ENCODE results near the gene ECE2.
A peak's percentile ranks its signal among the peaks of the same experiment; 100 is the strongest.
"Not testable (repeated sequence)": the region's sequence is repeated elsewhere in the genome, so short reads cannot be mapped to it uniquely, and the experiment has no call there.

Gene ECE2

DNA sequence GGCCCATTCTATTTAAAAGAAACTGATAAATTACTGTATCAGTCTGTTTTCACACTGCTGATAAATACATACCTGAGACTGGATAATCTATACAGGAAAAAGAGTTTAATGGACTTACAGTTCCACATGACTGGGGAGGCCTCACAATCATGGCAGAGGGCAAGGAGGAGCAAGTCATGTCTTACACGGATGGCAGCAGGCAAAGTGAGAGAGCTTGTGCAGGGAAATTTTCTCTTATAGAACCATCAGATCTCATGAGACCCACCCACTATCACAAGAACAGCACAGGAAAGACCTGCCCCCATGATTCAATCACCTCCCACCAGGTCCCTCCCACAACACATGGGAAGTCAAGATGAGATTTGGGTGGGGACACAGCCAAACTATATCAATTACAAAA lies 8.6 kb upstream of the ECE2 start:
- DNase-seq (ENCODE audit: low read depth) = not testable (repeated sequence)

DNA sequence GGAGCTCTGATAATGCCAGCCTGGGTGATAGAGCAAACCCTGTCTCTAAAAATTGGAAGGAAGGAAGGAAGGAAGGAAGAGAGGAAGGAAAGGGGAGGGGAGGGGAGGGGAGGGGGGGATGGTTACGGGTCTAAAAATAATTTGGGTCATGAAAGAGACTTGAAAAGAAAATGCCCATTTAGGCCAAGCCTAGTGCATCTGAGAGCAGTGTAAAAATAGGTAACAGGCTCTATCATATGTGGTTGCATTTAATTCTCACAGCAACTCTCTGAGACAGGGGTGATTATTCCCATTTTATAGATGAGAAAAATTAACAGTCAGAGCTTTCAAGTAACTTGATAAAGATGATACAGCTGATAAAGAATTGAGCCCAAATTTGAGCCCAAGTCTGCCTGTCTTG lies 3.6 kb upstream of the ECE2 start:
- no peak for DNase-seq (ENCODE audit: low read depth)

DNA sequence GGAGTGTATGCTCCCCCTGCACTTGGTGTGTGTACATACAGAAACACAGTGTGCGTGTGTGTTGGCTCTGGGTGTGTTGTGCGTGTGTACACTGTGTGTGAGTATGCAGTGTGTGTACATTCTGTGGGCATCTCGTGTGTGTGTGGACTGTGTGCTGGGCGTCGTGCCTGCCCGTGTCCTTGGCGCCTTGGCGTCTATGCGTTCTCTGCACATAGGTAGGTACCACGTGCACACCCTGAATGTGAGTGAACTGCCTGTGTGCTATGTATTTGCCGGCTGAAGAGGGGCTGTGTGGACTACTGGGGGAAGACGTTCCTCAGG lies 481 bp upstream of the ECE2 start:
- no peak for DNase-seq (ENCODE audit: low read depth)

DNA sequence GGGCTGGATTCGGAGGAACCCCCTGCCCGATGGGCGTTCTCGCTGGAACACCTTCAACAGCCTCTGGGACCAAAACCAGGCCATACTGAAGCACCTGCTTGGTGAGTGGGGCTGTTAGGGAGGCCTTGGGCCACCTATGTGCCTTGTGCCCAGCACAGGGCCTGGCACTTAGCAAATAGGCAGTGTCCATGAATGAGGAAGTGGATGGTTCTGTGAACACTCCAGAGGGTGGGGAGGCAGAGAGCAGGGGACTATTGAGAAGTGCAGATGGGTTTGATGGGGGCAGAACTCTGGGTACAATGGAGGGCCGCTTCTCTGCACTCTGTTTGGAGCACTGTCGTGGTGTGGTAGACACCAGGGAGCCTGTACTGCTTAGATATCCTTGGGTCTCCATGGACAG lies 1.5 kb downstream of the ECE2 start:
- no peak for DNase-seq (ENCODE audit: low read depth)

DNA sequence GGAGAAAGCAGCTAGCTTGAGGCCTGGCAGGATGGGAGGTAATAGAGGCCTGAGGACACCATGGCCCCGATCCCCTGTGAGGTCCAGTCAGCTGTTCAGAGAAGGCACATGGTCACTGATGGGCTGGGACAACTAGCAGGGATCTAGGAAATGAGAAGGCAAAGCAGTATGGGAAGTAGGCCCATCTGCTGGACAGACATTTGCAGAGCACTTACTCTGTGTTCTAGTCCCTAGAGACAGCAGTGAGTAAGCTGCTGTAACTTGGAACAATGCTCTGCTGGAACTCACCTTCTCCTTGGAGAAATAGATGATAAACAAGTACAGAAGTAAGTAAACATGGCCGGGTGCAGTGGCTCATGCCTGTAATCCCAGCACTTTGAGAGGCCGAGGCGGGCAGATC lies 7.1 kb downstream of the ECE2 start:
- DNase-seq (ENCODE audit: low read depth) = no peak

DNA sequence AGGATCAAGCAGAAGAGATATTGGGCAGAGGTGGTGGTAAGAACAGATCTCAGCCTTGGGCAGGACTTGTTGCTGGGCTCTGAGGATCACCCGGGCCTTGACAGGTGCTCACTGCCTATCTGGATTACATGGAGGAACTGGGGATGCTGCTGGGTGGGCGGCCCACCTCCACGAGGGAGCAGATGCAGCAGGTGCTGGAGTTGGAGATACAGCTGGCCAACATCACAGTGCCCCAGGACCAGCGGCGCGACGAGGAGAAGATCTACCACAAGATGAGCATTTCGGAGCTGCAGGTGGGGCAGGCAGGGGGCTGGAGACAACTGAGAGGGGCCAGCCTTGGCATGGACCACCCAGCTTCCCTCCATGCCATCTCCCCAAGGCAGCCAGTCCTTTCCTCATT lies 7.9 kb downstream of the ECE2 start:
- DNase-seq (ENCODE audit: low read depth) = no peak

DNA sequence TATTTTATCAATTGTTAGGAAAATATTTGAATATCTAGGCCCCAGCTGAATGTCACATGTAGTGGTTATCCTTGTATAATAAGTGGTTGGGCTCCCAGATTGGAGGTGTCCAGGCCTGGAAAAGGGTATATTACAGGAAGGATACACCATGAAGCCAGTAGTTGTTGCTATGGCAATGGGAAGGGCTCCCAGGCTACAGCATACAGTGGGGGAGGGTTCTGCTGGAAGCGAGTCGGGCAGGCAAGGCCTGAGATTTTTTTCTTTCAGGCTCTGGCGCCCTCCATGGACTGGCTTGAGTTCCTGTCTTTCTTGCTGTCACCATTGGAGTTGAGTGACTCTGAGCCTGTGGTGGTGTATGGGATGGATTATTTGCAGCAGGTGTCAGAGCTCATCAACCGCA lies 8.9 kb downstream of the ECE2 start:
- DNase-seq (ENCODE audit: low read depth) = peak; percentile 81

DNA sequence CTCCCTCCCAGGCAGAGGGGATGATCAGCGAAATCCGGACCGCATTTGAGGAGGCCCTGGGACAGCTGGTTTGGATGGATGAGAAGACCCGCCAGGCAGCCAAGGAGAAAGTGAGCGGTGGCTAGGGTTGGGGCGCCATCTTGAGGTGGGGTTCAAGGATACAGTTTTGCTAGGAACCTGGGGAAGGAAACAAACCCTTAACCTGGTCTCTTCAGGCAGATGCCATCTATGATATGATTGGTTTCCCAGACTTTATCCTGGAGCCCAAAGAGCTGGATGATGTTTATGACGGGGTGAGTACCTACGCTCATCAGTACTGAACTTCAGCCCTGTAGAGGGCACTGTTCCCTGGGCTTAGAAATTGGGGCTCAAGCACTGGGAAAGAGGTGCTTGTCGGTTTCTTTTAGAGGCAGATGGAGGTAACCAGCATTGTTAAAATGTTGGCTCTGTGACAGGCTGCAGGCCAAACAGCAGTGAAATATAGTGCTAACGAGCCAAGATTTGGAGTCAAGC lies 13.7 kb downstream of the ECE2 start:
- peak; percentile 48 for DNase-seq (ENCODE audit: low read depth)

DNA sequence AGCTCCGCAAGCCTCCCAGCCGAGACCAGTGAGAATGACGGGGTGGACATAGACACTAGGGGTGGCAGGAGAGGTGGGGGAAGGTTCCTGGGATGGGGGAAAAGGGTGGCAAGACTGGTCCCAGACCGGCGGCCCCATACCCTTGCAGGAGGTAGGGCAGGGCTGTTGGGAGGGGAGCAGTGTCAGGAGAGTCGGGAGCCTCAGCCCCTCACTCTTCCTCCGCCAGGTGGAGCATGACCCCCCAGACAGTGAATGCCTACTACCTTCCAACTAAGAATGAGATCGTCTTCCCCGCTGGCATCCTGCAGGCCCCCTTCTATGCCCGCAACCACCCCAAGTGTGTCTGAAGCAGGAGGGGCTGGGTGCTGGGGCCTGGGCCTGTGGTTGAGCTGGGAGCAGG lies 14.5 kb downstream of the ECE2 start:
- no peak for DNase-seq (ENCODE audit: low read depth)

DNA sequence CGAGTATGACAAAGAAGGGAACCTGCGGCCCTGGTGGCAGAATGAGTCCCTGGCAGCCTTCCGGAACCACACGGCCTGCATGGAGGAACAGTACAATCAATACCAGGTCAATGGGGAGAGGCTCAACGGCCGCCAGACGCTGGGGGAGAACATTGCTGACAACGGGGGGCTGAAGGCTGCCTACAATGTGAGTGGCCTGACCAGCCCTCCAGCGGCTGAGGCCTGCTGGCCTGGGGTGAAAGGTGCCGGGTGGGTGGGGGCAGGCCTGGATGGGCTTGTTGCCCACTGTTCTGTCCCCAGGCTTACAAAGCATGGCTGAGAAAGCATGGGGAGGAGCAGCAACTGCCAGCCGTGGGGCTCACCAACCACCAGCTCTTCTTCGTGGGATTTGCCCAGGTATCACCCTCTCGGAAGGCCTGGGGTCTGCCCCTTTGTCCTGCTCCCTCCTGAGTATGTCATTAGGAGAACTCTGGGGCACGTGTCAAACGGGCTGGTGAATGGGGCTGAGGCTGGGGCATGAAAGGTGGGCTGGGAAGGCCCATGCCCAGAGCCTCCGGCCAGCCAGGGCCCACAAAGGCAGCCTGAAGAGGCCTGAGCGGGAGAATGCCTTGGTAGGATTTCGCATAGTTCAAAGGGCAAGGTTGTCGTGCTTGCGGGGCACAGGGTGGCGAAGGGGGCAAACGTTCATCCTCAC lies 15.4 kb downstream of the ECE2 start:
- DNase-seq (ENCODE audit: low read depth) = no peak

DNA sequence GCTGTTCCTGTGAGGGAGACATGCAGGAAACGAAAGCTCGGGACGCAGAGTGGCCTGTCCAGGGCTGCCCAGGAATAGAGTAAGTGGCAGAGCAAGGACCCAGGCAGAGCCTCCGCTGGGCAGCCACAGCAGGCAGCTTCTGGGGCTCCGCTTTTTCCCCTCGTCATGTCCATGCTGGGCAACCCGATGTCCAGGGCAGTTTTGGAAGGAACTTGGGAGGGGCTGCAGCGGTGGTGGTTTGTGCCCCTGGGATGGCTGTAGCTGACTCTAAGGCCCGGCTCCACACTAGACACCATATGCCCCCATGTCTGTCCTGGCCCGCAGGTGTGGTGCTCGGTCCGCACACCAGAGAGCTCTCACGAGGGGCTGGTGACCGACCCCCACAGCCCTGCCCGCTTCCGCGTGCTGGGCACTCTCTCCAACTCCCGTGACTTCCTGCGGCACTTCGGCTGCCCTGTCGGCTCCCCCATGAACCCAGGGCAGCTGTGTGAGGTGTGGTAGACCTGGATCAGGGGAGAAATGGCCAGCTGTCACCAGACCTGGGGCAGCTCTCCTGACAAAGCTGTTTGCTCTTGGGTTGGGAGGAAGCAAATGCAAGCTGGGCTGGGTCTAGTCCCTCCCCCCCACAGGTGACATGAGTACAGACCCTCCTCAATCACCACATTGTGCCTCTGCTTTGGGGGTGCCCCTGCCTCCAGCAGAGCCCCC lies 16.1 kb downstream of the ECE2 start:
- no peak for DNase-seq (ENCODE audit: low read depth)

DNA sequence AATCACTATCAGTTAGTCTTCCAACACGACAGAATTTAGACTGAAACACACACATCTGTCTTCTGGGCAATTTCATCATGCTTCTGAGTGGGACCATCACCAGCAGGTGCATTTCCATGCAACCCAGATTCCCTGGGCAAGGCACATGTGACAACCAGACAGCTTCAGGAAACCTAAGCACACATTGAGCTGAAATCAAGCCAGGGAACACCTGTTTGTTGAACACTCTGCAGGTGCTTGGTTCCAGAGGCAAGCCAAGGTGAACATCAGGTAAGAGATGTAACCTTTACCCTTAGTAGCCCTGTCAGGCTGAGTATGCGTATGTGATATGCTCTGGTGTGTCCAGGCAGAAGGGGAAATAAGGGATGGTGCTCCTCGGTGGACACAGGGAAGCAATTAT lies 19.9 kb downstream of the ECE2 start:
- DNase-seq (ENCODE audit: low read depth) = no peak

DNA sequence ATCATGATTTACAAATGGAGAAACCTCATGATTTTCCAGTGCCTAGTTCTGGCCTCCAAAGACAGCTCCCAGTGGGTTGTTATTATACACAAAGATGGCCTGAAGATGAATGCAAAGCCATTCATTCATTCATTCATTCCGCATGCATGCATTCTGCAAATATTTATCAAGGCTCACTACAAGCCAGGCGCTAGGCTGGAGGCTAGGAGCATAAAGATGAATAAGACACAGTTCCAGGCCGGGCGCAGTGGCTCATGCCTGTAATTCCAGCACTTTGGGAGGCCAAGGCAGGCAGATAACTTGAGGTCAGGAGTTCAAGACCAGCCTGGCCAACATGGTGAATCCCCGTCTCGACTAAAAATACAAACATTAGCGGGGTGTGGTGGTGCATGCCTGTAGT lies 20.8 kb downstream of the ECE2 start:
- DNase-seq (ENCODE audit: low read depth) = no peak

DNA sequence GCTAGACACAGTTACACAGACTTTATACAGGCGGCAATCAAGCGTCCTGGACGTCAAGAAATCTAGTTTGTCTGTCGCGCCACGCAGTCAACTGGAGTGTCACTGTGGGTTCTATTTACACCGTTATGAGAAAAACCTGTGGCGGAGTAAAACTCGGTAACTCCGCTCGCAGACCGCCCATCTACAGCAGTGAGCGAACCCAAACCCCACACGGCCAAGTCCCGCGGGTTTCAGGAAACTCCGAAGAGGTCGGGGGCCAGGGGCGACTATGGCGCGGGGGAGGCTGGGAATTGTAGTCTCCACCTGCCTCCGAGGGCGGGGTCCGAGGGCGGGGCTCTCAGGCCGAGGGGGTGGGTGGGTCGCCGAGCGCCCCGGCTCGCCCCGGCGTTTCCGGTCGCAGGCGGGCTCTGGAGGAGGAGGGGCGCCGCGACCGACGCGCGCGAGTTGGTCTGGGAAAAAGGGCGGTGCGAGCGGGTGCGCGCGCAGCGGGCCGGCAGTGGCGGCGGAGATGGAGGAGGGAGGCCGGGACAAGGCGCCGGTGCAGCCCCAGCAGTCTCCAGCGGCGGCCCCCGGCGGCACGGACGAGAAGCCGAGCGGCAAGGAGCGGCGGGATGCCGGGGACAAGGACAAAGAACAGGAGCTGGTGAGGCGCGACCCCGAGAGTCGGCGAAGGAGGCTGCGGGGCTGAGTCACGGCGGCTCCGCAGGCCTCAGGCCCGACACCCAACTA lies 23.1 kb downstream of the ECE2 start, which contains the start of gene PSMD2:
Gene PSMD2 (plus strand): TSS at position 483 of the 729 bp plus-strand sequence. CDS start 26 bp downstream, at position 509.
- DNase-seq (ENCODE audit: low read depth) = peak; percentile 97

DNA sequence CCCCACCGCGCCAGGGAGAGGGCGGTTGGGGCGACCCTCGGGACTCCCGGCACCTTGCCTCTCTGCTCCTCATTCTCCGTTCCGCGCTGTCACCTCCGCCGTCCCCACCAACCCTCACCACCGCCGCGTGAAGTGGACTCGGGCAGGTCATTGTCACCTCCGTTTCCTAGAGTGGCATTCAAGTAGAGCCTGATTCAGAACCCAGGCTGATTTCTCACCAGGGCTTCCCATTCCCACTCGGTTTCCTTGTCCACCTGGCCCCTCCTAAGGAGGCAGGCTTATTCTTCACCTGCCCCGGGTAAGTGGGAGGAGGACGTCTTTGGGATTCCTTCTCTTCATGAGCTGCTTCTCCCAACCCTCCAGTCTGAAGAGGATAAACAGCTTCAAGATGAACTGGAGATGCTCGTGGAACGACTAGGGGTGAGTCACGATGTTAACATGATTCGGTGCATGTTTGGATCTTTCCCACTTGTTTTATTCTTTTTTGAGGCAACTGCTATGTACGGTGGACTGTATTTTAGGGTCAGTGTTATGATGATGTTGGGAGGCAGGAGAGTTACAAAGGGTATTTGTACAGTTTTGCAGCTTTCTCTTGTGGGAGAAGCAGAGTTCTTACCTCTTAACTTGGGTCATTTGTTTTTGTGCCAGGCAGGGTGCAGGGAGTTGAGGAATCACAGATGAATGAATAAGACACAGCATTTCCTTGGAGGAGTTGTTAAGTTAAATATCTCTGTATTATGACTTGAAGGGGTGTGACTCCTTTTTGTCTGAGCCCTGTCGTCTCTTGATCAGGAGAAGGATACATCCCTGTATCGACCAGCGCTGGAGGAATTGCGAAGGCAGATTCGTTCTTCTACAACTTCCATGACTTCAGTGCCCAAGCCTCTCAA lies 23.9 kb downstream of the ECE2 start:
- DNase-seq (ENCODE audit: low read depth) = peak; percentile 76

DNA sequence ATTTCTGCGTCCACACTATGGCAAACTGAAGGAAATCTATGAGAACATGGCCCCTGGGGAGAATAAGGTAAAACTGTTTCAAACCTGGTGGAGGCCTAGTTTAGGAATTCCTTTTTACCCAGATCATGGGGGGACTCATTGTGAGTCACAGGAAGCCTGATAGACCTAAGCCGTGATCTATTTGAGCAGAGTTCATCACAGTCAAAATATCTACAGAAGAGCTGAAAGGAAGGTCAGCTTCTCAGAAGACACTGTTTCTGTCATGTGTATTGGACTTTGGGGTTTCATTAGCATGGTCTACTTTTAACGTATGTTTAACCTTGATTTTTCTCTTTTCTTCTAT lies 24.5 kb downstream of the ECE2 start:
- DNase-seq (ENCODE audit: low read depth) = peak; percentile 67

DNA sequence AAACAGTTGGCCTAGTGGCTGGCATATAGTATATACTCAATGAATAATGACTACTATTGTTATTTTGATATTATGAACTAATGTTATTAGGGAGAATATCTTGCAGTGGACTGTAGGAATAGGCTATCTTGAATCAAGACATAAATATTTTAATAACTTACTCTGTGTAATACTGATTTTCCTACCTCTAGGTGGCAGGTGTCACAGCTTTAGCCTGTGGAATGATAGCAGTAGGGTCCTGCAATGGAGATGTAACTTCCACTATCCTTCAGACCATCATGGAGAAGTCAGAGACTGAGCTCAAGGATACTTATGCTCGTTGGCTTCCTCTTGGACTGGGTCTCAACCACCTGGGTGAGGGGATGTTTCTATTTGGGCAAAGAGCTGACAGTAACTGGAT lies 29.8 kb downstream of the ECE2 start:
- no peak for DNase-seq (ENCODE audit: low read depth)

DNA sequence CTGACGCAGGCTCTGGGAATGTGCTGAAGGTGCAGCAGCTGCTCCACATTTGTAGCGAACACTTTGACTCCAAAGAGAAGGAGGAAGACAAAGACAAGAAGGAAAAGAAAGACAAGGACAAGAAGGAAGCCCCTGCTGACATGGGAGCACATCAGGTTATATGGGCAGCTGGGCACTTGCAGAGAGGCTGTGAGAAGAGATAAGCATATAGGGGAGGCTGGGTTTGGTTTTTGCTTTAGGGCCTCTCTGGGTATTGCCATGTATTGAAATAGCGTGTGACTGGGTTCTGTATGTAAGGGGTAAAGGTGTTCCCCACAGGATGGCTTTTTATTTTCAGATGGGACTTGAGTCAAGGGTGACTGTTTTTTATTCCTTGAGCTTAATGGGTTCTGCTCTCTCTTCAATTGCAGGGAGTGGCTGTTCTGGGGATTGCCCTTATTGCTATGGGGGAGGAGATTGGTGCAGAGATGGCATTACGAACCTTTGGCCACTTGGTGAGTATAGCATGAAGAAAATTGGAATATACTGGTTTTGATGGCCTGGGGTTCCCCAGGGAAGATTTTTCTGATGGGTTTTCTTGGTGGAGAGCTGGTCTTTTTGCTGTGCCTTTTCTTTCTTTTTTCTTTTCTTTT lies 30.6 kb downstream of the ECE2 start:
- DNase-seq (ENCODE audit: low read depth) = no peak

DNA sequence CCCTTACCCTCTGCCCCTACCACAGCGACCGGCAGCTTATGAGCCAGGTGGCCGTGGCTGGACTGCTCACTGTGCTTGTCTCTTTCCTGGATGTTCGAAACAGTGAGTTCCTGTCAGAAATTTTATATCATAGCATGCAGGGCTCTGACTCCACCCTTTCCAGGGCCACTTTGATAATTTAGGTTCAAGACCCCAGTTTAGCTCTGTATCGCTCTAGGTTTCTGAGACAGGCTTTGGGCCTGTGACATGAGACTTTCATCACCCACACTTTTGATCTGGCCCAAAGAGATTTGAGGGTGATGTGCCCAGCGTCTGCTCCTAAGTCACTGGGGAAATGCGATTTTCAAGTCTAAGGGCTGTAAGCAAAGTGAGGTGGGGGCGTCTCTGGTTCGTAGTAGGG lies 32.1 kb downstream of the ECE2 start:
- DNase-seq (ENCODE audit: low read depth) = no peak

DNA sequence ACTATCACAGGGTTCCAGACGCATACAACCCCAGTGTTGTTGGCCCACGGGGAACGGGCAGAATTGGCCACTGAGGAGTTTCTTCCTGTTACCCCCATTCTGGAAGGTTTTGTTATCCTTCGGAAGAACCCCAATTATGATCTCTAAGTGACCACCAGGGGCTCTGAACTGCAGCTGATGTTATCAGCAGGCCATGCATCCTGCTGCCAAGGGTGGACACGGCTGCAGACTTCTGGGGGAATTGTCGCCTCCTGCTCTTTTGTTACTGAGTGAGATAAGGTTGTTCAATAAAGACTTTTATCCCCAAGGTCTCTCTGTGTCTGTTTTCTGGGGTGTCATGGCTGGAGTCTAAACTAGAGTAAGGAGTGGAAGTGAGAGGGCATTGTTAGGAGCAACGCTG lies 32.9 kb downstream of the ECE2 start:
- no peak for DNase-seq (ENCODE audit: low read depth)

DNA sequence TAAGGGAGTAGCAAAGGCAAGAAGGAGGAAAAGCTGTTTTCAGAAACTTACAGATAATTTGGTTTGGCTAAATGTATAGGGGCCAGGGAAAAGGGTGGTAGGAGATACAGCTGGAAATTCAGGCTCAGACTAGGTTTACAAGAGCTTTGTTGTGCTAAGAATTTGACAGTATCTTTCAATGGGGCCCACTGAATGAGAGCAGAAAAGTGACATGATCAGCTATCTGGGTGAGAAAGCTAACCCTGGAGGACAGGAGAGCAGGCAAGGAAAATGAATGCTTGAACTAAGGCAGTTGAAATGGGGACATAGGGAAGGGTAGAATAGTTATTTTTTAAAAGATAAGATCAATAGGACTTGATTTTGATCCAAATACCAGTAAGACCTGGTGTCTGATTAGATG lies 35.8 kb downstream of the ECE2 start:
- DNase-seq (ENCODE audit: low read depth) = no peak

DNA sequence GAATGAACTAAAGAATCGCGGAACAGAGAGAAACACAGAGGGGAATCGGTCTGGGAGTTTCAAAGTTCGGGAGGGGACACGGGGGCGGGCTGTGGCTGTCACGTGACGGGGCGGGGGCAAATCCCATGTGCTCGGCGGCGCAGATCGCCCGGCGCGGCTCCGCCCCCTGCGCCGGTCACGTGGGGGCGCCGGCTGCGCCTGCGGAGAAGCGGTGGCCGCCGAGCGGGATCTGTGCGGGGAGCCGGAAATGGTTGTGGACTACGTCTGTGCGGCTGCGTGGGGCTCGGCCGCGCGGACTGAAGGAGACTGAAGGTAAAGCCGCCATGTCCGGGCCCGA lies 38.5 kb downstream of the ECE2 start, which contains the start of gene EIF4G1:
Gene EIF4G1 (plus strand): TSS at position 244 of the 337 bp plus-strand sequence. CDS start 1,191 bp downstream, outside the sequence.
- peak; percentile 95 for DNase-seq (ENCODE audit: low read depth)

All from iris pigment epithelial cell (primary cell).